Stimulated activated CD4-positive, alpha-beta T cell treated with anti-CD3 and anti-CD28 coated beads, Interleukin-1b, Interleukin-23, amount 100 ng/mL, for 1 hour (primary cell): ENCODE results near the gene ANKLE2.

Source experiments
- DNase-seq, 2 donors: peaks; one replicate each; pipeline ENCODE4 v3.0.0-alpha.2; 2020; ENCODE audit warnings: low read depth in 2 of 2

ANKLE2 gene

DNA sequence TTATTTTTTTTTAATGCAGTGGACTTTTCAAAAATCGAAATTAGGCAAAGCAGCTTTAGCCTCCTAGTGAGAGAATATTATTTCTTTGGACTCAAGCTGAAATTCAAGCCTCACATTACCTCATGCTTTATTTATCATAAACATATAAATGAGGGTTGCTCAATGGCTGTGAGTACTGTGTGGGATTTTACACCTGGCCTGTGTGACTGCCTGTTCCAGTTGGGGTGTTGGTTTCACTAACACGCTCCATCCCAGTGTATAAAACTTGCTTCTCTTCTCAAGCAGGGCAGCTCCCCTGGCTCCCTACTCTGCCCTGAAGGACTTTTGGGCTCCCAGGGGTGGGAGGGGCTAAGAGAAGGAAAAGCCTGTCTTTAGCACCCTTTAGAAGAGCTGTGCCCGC lies 15.0 kb downstream of the ANKLE2 start:
- no peak for DNase-seq

DNA sequence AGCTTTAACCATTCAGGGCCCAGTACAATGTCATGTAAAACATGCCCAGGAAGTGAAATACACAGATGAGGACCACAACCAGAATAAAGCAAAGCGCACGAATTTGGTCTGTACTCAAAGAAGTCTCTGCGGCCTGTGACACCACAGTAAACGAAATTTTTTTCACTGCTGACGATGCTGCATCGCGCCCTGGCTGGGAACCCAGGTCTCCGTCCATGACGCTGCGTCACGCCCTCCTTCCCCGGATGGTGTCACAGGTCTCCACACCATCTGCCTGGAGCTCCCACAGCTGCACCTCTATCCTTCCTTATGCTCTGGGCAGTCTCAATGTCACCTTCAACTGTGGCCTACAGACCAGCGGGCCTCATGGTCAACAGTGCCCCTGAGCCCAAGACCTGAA lies 17.8 kb downstream of the ANKLE2 start:
- DNase-seq: no peak

DNA sequence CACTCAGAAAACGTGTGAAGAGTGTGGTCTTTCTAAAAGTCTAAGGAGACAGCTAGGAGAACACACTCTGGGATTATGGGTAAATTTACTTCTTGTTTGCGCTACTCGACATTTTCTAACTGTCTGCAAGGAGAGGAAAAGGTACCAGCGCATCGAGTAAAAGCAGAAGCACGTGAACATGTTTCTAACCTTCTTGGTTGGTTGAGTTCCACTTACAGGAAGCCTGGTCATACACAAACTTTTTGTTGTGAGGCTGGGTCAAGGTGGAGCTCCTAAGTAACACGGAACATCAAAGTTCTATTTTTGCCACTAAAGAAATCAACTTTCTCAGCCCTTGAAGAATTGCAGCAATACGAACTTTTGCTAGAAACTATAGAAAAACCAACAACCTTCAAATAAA lies 20.0 kb downstream of the ANKLE2 start:
- no peak for DNase-seq

DNA sequence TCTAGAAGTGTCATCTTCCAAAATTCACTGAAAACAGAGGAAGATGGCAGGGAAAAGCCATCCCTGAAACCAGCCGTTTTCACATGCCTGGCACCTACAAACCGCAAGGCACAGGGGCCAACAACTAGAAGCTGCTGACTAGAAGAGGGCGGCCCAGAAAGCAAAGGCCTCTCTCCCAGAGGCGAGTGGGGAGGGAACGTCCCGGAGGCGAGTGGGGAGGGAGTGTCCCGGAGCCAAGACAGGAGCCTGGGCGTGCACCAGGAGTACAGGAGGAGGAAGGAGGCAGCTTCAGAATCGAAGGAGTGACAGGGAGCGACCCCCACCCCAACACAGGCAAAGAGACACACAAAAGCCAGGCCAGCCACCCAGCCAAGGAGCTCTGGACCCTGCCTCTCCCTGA lies 21.0 kb downstream of the ANKLE2 start:
- DNase-seq: no peak

DNA sequence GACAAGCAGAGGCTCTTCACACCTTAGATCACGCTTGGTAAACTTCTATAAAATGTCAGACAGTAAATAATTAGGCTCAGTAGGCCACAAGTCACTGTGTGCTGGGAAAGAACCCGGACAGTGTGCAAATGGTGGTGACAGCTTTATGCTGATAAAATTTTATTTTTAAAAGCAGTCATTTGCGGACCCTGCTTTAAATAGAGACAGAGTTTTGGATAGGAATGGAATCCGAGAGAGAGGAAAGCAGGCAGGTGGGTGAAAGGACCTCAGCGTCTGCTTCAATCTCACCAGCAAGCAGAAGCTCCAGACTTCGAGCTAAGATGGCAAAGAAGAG lies 21.4 kb downstream of the ANKLE2 start:
- DNase-seq: no peak

DNA sequence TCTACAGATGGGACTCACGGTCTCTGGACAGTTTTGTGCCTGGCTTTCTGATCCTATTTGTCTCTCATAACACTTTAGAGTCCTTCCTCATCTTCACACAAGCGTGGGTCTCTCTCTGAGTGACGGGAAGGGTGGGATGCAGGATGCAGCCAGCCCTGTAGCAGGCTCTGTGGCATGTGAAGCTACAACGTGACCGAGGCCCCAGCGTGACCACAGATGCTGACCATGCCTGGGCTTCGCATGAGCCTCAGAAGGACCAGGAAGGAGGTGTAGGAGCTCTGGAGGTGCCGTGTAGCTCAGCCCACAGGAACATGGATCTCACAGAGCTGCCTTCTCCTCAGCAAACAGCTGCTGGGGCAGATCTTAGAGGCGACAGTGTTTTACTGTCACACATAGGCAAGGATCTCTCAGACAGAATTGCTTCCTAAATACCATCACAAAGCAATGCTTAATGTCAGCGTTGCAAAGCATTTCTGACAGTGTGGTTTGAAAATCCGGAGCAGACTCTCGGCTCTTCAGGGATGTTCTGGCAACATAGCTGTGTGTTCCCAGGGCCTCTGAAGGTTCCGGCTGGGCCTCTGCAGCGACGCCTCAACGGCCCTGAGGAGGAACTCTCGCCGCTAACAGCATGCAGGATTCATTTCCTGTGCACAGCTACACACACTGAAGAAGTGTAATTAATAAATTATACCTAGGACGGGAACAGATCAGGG lies 21.9 kb downstream of the ANKLE2 start:
- no peak for DNase-seq

DNA sequence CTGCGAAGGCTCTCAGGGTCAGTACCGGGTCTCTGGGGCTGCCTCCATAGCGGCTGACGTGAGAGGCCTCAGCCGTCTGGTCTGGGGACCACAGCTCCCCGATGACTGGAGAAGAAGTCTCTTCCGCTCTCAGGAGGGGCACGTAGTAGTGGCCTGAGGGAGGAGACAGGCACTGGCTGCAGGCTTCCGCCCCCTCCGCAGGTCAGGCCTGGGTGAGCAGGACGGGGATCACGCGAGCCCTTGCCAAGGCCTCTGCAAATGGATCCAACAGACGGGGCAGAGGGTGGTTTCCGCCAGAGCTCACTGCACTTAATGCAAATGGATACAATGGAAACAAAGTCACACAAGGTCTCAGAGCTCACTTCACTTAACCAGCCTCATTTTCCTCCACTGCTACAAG lies 24.7 kb downstream of the ANKLE2 start:
- DNase-seq: no peak

DNA sequence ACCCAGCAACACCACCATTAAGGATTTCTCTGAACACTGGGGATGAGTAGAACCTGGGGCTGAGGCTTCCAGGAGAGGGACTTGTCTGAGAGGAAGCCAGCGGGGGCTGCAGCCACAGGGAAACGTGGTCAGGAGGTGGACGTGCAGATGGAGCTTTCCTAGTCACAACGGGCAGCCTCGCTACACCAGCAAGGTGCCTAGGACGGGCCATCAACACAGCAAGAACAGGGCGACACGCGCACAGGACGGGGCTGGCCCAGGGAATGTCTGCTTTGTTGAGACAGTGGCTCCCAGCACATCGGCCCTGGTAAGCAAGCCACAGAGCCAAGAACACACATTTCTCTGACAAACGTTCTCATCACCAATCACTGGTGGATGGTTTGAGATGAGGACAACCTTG lies 25.3 kb downstream of the ANKLE2 start:
- no peak for DNase-seq

DNA sequence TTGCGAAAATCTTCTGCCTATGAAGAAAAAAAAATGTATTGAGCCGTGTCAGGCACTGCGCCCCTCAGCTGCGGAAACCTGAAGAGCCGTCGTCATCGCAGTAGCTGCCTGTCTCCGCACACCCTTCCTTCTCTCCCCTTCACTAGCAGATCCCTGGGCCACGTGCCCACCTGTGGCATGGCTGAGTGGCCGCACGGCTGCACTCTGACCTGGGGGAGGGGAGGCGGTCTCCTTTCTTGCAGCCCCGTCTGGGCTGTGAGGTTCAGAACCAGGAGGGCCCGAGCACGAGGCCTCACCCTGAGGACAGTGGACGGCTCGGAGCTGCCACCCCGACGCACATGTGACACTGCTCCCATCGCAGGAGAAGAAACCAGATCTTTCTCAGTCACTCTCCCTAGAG lies 26.1 kb downstream of the ANKLE2 start:
- DNase-seq: no peak

DNA sequence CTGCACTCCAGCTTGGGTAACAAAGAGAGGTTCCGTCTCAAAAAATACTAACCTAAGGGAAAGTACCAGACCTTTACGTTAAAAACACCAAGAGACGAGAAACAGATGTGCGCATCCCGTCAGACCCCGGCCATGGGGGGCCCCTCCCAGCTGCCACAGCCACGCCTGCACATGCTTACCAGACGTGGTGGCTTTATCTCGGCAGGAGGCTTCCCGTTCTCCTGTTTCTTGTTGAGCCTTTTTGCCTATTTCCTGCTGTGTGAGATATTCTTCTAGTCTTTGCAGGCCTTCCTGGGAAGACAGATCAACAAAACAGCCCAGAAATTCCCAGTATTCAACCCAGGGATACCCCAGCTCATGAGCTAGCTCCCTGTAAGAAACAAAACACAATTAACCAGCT lies 27.4 kb downstream of the ANKLE2 start:
- no peak for DNase-seq

DNA sequence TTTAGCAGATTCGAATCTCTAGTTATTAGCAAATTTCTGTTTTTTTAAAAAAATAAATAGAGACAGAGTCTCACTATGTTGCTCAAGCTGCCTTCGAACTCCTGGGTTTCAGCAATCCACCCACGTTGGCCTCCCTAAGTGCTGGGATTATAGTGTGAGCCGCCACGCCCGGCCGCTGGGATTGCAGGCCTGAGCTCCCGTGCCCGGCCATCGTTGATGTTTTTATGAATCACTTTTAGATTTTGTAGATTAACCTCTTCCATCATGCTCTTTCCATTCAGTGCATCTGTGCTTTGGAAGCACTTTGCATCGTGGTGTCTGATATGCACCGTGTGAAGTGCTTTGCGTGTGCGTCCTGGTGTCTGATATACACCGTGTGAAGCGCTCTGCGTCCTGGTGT lies 30.1 kb downstream of the ANKLE2 start:
- no peak for DNase-seq

DNA sequence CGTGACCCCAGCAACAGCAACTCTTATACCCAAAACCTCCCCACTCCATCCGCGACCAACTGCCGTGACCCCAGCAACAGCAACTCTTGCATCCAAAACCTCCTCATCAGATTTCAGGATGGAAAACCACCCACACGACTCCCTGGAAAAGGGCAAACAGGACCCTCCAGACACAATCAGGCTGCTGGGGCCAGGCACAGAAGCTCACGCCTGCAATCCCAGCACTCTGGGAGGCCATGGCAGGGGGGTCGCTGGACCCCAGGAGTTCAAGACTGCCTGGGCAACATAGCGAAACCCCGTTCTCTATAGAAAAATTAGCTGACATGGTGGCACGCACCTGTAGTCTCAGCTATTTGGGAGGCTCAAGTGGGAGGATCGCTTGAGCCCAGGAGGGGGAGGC lies 31.3 kb downstream of the ANKLE2 start:
- DNase-seq: no peak

DNA sequence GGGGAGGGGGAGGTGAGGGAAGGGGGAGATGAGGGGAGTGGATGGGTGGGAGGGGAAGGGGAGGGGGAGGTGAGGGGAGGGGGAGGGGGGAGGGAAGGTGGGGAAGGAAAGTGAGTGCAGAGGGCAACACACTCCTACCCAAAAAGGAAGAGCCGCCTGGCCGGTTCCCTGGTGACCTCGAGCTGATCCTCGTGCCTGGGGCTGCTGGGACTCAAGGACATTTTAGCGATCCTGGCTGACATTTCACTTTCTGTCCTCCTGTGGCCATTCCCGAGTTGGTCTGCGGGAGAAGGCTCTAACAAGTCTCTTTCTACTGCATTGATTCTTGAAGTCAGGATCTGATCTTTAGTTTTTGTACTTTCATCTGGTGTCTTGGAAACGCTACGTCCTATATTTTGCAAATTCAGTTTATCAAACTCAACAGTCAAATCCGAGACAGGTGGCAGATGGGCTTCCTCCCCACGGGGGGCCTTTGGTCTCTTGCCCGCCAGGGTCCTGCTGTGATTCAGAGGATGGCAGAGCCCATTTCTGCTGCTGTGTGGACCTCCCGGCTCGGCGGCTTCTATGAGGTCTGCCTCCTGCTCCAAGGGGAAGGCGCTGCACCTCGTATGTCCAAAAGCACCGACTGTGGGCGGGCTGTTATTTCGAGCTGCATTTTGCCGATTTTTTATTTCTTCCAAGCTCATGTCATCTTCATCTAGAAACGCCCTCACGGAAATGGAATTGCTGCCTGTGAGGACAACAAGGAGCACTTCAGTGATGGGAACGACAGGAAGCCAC lies 31.9 kb downstream of the ANKLE2 start:
- DNase-seq: no peak

DNA sequence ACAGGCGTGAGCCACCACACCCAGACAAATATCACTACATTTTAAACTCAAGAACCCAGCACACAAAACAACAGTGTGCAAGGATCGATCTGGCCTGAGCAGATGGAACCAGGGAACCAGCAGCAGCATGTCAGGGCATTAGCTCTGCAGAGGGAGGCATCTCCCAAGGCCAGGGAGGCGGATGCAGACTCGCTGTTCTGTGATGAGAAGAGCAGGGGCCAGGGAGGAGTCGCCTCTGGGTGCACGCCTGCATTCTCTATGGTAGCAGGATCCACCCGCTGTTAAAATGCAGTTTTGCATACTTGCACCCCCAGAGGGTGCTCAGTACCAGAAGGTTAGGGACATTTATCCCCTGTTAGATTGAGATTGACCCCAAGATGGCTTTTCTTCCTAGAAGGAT lies 33.1 kb downstream of the ANKLE2 start:
- no peak for DNase-seq

DNA sequence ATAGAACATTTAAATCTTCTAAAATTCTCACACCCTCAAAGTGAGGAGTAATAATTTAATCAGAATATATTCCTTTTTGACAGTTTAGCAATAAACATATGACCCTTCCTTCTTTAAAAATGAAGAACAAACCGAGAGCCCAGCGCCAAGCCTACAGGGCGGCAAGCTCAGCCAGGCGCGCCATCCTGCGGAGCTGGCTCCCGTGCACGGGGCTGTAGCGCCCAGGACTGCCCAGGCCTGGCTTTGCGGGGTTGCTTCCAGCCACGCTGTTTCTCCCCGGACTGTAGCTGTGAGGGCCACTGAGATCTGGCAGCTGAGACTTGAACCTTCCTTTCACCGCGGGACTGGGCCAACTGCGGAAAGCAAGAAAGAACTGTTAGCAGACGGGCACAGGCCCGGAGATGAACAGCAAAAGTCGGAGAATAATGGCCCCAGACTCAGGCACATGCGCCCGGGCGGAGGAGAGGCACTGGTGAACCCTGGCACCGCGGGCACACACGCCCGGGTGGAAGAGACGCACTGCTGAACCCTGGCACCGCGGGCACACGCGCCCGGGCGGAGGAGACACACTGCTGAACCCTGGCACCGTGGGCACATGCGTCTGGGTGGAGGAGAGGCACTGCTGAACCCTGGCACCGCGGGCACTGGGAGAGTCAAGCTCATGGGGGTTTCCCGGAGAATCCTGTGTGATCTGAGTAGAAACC lies 34.4 kb downstream of the ANKLE2 start:
- no peak for DNase-seq

DNA sequence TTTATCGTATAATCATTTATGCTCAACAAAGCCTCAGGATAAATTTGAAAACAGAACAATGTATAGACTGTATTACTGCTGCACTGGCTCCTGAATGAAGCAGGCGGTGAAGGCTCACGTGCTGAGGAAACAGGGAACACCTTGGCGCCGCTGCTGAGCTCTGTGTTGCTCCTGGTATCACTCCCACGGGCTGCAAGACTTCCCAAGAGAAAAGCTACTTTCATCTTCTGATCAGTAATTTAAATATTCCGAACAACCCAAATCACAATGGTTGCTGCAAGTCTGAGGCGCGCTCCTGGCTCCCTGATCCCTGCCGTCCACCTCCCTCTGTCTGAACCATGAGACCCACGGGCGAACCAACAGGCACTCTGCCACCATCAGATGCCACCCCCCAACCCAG lies 35.2 kb downstream of the ANKLE2 start:
- DNase-seq: no peak

DNA sequence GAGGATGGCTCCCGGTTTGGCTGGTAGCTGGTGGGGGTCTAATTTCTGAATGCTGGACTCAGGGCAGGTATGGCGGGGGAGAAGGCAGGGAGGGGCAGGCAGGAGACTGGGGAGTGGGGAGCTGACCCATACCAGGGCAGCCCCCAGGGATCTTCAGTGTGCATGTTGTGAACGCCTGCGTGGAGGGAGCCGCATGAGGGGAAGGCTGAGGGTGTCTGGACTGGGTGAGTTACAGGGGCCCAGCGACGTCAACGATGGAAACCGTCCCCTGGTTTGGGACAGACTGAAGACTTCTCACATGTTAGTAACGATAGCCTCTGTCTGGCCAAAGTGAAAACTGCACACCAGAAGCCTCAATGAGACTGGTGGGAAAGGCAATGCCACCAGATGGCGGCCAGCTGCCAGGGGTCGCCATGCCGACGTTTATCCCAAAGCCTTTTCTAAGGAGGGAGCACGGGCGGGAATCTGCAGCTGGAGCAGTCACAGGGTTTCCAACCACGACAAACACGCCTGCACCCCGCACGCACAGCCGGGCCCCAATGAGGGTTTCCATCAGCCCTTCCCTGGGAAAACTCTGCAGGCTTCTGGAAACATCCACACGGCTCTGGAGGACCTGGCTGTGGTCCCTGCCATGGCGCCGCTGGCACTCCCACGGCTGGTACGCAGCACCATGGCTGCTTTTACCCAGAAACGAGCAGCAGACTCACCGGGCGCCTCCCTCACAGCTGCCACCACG lies 37.0 kb downstream of the ANKLE2 start:
- no peak for DNase-seq

DNA sequence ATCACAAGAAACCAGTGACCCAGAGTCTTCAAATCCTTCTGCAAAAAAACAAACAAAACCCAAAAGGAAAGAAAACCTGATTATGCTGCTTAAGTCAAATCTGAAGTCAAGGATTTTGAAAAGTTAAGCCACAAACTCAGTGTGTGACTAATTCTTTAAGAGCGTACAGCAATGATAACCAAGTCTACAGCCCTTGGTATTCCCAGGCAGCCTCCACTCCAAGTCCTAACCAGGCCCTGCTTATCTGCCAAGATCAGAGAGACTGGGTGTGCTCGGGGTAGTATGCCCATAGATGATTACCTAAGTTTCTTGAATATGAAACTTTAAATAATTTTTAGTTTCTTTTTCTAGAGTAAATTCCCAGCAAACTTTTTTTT lies 37.9 kb downstream of the ANKLE2 start:
- DNase-seq: no peak

DNA sequence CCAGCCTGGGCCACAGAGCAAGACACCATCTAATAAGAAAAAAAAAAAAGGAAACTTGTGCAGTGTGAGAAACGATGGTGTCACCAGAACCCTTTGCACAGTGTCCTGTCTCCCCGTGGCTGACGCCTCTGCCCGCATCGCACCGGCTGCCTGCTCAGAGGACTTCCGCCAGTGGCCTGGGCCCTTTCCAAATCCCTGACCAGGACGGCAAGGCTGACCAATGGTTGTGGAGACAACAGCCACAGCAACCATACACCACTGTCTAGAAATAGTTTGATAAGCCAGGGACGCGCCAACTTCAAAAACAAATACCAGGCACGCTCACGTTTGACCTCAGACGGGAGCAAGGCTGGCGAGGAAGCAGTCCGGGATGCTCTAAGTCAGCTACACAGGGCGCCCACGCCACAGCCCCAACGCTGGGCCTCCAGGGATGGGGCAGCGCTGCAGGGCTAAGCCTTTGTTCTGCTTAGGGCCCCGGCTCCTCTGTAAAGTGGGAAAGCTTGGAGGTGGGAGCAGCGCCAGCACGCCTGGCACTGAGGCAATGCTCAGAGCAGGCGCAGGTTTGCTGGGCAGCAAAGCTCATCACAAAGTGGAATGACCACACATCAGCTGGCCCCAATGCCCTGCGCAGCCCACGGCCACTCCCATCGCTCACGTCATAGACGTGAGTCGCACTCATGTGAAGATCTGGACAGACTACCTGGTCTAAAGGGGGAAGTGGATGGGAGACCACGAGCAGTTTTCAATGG lies 38.4 kb downstream of the ANKLE2 start:
- DNase-seq: no peak

DNA sequence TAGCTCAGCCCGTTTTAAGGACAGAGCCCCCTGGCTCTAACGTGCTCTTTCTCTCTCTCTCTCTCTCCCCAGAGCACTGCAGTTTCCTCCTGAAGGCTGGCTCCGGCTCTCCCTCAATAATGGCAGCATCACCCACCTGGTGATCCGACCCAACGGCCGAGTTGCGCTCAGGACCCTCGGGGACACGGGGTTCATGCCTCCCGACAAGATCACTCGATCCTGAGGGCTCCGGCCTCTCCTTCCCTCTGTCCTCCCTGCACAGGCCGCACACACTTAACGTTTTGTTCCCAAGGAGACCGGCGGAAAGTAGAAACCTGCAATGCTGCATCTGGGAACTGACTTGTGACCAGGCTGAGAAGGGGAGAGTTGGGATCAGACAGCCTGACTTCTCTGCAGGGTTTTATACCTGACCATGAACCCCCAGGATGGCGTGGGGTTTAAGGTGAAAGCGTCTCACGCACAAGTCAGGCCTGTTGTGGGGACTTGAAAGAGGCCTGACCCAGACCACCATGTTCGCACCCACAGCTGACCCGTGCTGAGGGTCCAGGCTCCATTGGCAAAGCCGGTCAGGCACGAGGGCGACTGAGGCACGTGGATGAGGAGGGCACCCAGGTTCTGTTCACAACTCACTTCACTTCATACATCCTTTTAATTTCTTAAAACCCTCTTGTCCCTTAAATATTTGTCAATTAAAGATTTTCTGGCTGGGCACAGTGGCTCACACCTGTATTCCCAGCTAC lies 40.9 kb downstream of the ANKLE2 start:
- DNase-seq: no peak

DNA sequence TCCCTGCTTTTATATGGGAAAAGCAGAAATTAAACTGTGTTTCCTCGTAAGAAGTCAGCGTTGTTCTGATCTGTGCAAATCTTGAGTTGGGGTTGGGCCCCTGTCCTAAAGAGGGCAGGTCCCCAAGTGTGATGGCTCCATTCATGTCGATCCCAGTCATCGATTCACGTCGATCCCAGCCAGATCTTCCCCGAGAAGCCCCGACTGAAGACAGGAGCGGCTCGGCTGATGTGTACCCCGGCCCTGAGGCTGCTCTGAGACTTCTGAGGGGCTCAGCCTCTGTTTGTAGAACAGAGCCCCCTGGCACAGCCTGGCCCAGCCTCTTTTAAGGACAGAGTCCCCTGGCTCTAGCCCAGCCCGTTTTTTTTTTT lies 41.7 kb downstream of the ANKLE2 start:
- no peak for DNase-seq
